ENCODE measurements around the gene MAPK7. TPM values are rescaled to one million over a fixed set of nuclear protein-coding genes. Genes with fewer than 3 reads are reported as not detected.

MAPK7 gene
- total and polyA plus RNA-seq, 2 of the 8 experiments (the other 6 are each of a cell fraction or from before 2014, with no cell fraction given): 15.2 to 28.1 TPM

DNA sequence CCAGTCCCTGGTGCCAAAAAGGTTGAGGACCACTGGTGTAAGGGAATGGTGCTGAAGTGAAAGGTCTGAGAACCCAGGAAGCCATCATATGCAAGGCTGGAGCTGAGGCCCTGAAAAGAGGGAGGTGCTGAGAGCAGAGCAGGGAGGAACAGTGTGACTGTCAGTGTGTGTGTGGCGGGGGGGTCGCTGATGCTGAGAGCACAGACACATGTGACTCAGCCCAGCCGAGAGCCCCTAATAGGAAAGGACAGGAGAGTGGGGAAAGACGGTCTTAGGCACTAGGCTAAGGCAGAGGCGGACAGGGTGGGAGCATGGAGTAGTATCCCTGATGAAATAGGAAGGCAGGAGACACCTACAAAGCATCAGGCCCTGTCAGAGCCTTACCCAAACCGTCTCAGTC, 17.0 kb upstream of the MAPK7 start:
- H3K4ac ChIP-seq (replicated peaks; ENCODE audit: insufficient read length, low read depth, low read length): no peak overlapping the region
- no peak for TF ChIP-seq SUZ12 (IDR thresholded peaks at IDR 0.05; ENCODE audit: low read length)
- no peak for TF ChIP-seq MAFK (IDR thresholded peaks at IDR 0.05; ENCODE audit: low read depth, low read length)
- TF ChIP-seq, protein P1, sequence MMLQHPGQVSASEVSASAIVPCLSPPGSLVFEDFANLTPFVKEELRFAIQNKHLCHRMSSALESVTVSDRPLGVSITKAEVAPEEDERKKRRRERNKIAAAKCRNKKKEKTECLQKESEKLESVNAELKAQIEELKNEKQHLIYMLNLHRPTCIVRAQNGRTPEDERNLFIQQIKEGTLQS (IDR thresholded peaks at IDR 0.05; ENCODE audit: insufficient read depth, low read depth, low read length): no peak
- no peak for TF ChIP-seq SP1 (IDR thresholded peaks at IDR 0.05; ENCODE audit: low read depth, low read length)
- no peak for TF ChIP-seq TAF7 (optimal IDR thresholded peaks at IDR 0.05; ENCODE audit: borderline replicate concordance, low read depth, low read length)
- no peak for DNase-seq (ENCODE audit: low read depth in 1 of 2, low spot score in 2 of 2)
- no peaks in the 10 kb centered on the region for H3K9me3 ChIP-seq (ENCODE audit: insufficient read depth in 2 of 2, low read depth in 1 of 2, low read length in 1 of 2)
- no peak overlapping the region for H3K23ac ChIP-seq (ENCODE audit: insufficient read length)
- H4K20me1 ChIP-seq (replicated peaks in 1 of 2; ENCODE audit: control insufficient read depth in 1 of 2, insufficient read depth in 2 of 2, low read length in 2 of 2): peaks cover 0 to 4% of the 10 kb centered on the region in 2 experiments
- no peak overlapping the region for H3K56ac ChIP-seq (replicated peaks; ENCODE audit: insufficient read length, low read depth, low read length)
- ChIA-PET CTCF (ENCODE audit: partially characterized antibody) (interaction anchor here (0.7 to 6.7 kb wide), 3 partner anchors 9 to 87 kb away, joined by 3 to 66 read pairs (median 4); no protein-coding TSS in a partner anchor), POLR2A (ENCODE audit: partially characterized antibody) (interaction anchor here (1.1 to 6.2 kb wide), 4 partner anchors 15 to 48 kb away, joined by 3 to 32 read pairs (median 4); partner anchors contain the start of gene MAPK7)
- H3K27me3 ChIP-seq (replicated peaks in 1 of 4; ENCODE audit: control insufficient read depth in 3 of 4, extremely low read depth in 1 of 4, insufficient read depth in 3 of 4, low read length in 3 of 4): no peaks in the 10 kb centered on the region; a peak in 1 of 7 replicates
- peak overlapping the region in 1 of 4 experiments; percentile 93; a peak in 1 of 8 replicates for H3K4me3 ChIP-seq (ENCODE audit: extremely low read depth in 1 of 4, insufficient read depth in 2 of 4, low read depth in 3 of 4, low read length in 4 of 4)
- H2BK20ac ChIP-seq (ENCODE audit: low read length): no peak overlapping the region
- H3K4me2 ChIP-seq (ENCODE audit: insufficient read depth in 1 of 2, low read depth in 2 of 2, low read length in 2 of 2): peak overlapping the region; percentile 20 to 85; a peak in 3 of 4 replicates
- no peak overlapping the region for H3K27ac ChIP-seq (ENCODE audit: low read depth, low read length)
- no peak overlapping the region; the same call in 1 of the 2 replicates for H3K18ac ChIP-seq (ENCODE audit: extremely low read depth, low read length)
- peaks cover 6% of the 10 kb centered on the region; the same call in 1 of the 2 replicates for H3K23me2 ChIP-seq (ENCODE audit: low read depth, low read length)
- H2AK5ac ChIP-seq (ENCODE audit: low read depth, low read length): no peak overlapping the region; the same call in 1 of the 2 replicates
- H3K79me2 ChIP-seq (ENCODE audit: control insufficient read depth in 1 of 2, insufficient read depth in 2 of 2, low read length in 2 of 2): no peaks in the 10 kb centered on the region
- H2BK15ac ChIP-seq (ENCODE audit: low read length): no peak overlapping the region
- peaks cover 0 to 7% (median 0%) of the 10 kb centered on the region in 4 experiments; a peak in 1 of 8 replicates for H3K36me3 ChIP-seq (ENCODE audit: control insufficient read depth in 2 of 4, insufficient read depth in 4 of 4, low read length in 3 of 4)
- H3K79me1 ChIP-seq (ENCODE audit: low read depth, low read length): peaks cover 2% of the 10 kb centered on the region; the same call in 1 of the 2 replicates
- peaks cover 0 to 9% (median 3%) of the 10 kb centered on the region in 4 experiments; a peak in 4 of 7 replicates for H3K4me1 ChIP-seq (replicated peaks in 1 of 4; ENCODE audit: control insufficient read depth in 3 of 4, insufficient read depth in 4 of 4, low read length in 3 of 4)
- no peak overlapping the region; the same call in 1 of the 2 replicates for H4K8ac ChIP-seq (ENCODE audit: extremely low read depth, insufficient read depth, low read length)
- H2BK120ac ChIP-seq (replicated peaks; ENCODE audit: low read depth, low read length): no peak overlapping the region
- H4K91ac ChIP-seq (replicated peaks; ENCODE audit: insufficient read length, low read length): no peak overlapping the region
- H3K14ac ChIP-seq (ENCODE audit: insufficient read length): no peak overlapping the region
- no peak overlapping the region for H2BK12ac ChIP-seq (ENCODE audit: low read depth, low read length)
- H2AFZ ChIP-seq (ENCODE audit: low read length): no peak overlapping the region
- FAIRE-seq: no peak
- H3K9ac ChIP-seq (replicated peaks in 1 of 4; ENCODE audit: extremely low read depth in 1 of 4, low read depth in 3 of 4, low read length in 3 of 4): no peak overlapping the region
- 89% methylated on average over 5 of the region's 6 CpGs; no CpG with 5 or more reads in 1 of the 2 experiments for WGBS, 2 experiments (ENCODE audit: extremely low coverage in 1 of 2, insufficient coverage in 1 of 2, insufficient read length in 1 of 2, insufficient replicate concordance in 2 of 2, low coverage in 1 of 2, low lambda C conversion rate in 2 of 2, missing lambda C conversion rate in 1 of 2)
- no peak overlapping the region for H2BK5ac ChIP-seq (ENCODE audit: low read depth, low read length)
- no peak overlapping the region for H4K5ac ChIP-seq (ENCODE audit: insufficient read length, low read depth, low read length)

Measured in H1 (cell line).